Erythroblast (primary cell): ENCODE measurements around the gene S100A13.

Experiments
- GATA1 ChIP-seq: IDR thresholded peaks from 2 replicates; pipeline ENCODE4 v1.6.1; 2011; ENCODE audit warnings: low read depth, mild to moderate bottlenecking, control low read depth, low read length, moderate library complexity
- POLR2A ChIP-seq: IDR thresholded peaks from 2 replicates; pipeline ENCODE4 v1.6.1; 2011; ENCODE audit warnings: mild to moderate bottlenecking, low read length

DNA sequence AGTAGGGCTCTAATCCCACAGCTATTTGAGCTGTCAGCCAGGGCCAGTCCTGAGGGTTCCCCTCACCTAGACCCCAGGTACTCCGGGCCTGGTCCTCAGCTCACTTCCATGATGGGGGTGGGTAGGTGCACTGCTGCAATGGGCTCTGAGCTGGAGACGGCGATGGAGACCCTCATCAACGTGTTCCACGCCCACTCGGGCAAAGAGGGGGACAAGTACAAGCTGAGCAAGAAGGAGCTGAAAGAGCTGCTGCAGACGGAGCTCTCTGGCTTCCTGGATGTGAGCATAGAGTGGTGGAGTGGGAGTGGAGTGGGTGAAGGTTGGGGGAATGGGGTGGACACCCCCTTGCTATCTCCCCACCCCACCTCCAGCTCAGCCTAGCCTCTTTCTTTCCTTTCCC, 3.1 kb upstream of the S100A13 start:
- no peak for TF ChIP-seq POLR2A
- TF ChIP-seq GATA1: no peak
